Ishikawa (cell line): Measurements from ENCODE around the gene ACP1.

Source experiments
- CEBPB ChIP-seq: IDR thresholded peaks from 2 replicates; pipeline ENCODE4 v1.6.1; 2012
- CREB1 ChIP-seq: IDR thresholded peaks from 2 replicates; pipeline ENCODE4 v1.6.1; 2012; ENCODE audit warnings: low read depth
- EGR1 ChIP-seq: IDR thresholded peaks from 2 replicates; pipeline ENCODE4 v1.6.1; 2012
- EP300 ChIP-seq: IDR thresholded peaks from 2 replicates; pipeline ENCODE4 v1.6.1; 2012; ENCODE audit warnings: borderline replicate concordance
- FOXM1 ChIP-seq: IDR thresholded peaks from 2 replicates; pipeline ENCODE4 v1.6.1; 2012; ENCODE audit warnings: low read depth, borderline replicate concordance
- NFIC ChIP-seq: IDR thresholded peaks from 2 replicates; pipeline ENCODE4 v1.6.1; 2012
- RAD21 ChIP-seq: IDR thresholded peaks from 2 replicates; pipeline ENCODE4 v1.6.1; 2012; ENCODE audit warnings: low read depth
- TAF1 ChIP-seq: IDR thresholded peaks from 2 replicates; pipeline ENCODE4 v1.6.1; 2012; ENCODE audit warnings: low read depth, mild to moderate bottlenecking
- TCF12 ChIP-seq: IDR thresholded peaks from 2 replicates; pipeline ENCODE4 v1.6.1; 2012; ENCODE audit warnings: low read depth
- TEAD4 ChIP-seq: IDR thresholded peaks from 2 replicates; pipeline ENCODE4 v1.6.1; 2012
- YY1 ChIP-seq: IDR thresholded peaks from 2 replicates; pipeline ENCODE4 v1.6.1; 2012; ENCODE audit warnings: low read depth
- ZBTB7A ChIP-seq: IDR thresholded peaks from 2 replicates; pipeline ENCODE4 v1.6.1; 2012; ENCODE audit warnings: low read depth
- TF ChIP-seq, protein P1 (sequence below): IDR thresholded peaks from 2 replicates; pipeline ENCODE4 v1.6.1; 2012
- TF ChIP-seq, protein P2 (sequence below): IDR thresholded peaks from 2 replicates; pipeline ENCODE4 v1.6.1; 2012
- TF ChIP-seq, protein P3 (sequence below): IDR thresholded peaks from 2 replicates; pipeline ENCODE4 v1.6.1; 2012; ENCODE audit warnings: low read depth, mild to moderate bottlenecking

The ACP1 gene

GRCh38 chr2:244547-244946 is 20.2 kb upstream of the ACP1 start:
- TF ChIP-seq EGR1, result no peak
- TF ChIP-seq, protein P1, sequence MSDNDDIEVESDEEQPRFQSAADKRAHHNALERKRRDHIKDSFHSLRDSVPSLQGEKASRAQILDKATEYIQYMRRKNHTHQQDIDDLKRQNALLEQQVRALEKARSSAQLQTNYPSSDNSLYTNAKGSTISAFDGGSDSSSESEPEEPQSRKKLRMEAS, result no peak
- TF ChIP-seq FOXM1, result no peak
- no peak for TF ChIP-seq TCF12
- TF ChIP-seq TEAD4, result no peak
- no peak for TF ChIP-seq CREB1
- TF ChIP-seq RAD21, result no peak
- TF ChIP-seq TAF1, result no peak

DNA sequence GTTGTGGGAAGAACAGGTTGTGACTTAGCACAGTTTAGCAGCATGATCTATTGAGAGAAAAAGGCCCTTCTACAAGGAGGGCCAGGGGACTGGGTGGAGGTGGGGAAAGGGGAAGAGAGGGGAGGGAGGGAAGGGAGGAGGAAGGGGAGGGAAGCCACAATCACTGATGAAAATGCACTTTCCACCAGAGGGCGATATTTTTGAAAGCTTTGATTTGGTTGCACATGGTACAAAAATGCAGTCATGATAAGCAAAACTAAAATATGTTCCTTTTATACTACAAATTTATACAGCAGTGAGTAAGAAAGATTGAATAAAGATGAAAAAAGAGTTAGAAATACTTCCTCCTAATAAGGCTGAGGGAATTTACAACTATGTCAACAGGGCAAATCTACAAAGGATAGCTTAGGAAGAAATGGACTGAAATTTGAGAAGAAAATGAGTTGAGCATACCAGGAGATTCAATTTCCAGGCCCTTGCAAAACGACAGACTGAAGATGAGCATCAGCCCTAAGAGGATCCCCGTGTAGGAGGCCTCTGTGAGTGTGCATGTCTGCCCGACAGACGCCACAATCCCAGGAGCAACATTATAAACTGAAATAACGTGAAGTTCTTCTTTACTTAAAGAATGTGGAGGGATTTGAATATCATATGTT is 18.1 kb upstream of the ACP1 start:
- TF ChIP-seq YY1, result no peak
- TF ChIP-seq RAD21, result peak; percentile 37; the same call in 1 of the 2 replicates

GRCh38 chr2:248724-249123 is 16.0 kb upstream of the ACP1 start:
- no peak for TF ChIP-seq TAF1
- no peak for TF ChIP-seq EGR1
- TF ChIP-seq RAD21, result no peak
- TF ChIP-seq, protein P1, result no peak
- TF ChIP-seq TCF12, result no peak
- TF ChIP-seq, protein P2, sequence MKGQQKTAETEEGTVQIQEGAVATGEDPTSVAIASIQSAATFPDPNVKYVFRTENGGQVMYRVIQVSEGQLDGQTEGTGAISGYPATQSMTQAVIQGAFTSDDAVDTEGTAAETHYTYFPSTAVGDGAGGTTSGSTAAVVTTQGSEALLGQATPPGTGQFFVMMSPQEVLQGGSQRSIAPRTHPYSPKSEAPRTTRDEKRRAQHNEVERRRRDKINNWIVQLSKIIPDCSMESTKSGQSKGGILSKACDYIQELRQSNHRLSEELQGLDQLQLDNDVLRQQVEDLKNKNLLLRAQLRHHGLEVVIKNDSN, result no peak
- no peak for TF ChIP-seq TEAD4
- TF ChIP-seq CREB1, result no peak
- TF ChIP-seq CEBPB, result no peak
- no peak for TF ChIP-seq EP300
- no peak for TF ChIP-seq FOXM1

DNA sequence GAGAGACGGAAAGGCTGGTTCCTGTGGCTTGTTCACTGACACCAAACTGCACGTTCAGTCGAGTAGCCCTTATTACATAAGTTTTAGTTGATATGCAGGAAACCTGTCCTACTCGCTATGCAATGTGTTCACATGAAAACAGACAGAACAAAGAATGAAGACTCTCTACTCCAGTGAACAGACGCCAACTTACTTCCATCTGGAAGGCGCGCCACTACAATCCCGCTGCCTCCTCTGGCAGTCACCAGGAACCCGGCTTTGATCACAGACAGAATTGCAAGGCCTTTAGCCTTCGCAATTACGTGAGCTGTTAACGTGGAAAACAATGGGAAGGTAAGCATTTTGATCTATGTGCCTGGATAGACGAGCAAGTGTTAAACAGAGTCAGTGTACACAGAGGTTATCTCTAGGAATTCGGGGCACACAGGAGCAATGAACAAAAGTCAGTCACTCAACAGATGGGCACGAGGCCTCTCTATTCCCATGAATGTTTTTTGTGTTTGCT is 15.2 kb upstream of the ACP1 start:
- TF ChIP-seq TAF1, result no peak
- TF ChIP-seq RAD21, result no peak
- TF ChIP-seq CEBPB, result no peak
- no peak for TF ChIP-seq NFIC
- TF ChIP-seq YY1, result no peak
- no peak for TF ChIP-seq TCF12

DNA sequence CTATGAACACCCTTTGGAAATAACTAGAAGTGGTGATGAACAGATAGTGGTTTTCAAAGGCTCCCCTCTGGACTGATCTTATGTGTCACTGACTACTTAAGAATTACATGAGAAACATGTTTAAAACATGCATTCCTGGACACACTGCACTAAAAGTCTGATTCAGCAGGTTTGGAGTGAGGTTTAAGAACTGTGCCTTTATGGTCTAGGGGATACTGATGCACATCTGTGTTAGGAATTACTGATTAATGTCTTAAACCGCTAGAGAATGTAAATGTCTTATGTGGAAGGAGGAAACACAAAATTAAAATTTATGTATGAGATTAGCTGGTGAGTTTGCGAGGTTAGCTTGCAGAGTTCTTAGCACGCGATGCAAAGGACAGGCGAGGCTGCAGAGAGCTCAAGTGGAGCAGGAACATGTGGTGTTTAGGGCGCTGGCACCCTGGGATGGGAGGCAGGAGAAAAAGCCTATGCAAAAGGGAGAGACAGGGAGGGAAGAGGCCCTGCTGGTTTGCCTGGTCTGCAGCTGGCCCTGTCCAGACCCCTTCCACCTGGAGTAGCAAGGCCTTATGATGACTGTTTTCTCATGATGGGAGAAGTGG is 12.6 kb upstream of the ACP1 start:
- TF ChIP-seq FOXM1 (no peak), EP300 (no peak), TCF12 (no peak), TAF1 (no peak), CEBPB (no peak), EGR1 (no peak), CREB1 (no peak)
- TF ChIP-seq, protein P1, result no peak

DNA sequence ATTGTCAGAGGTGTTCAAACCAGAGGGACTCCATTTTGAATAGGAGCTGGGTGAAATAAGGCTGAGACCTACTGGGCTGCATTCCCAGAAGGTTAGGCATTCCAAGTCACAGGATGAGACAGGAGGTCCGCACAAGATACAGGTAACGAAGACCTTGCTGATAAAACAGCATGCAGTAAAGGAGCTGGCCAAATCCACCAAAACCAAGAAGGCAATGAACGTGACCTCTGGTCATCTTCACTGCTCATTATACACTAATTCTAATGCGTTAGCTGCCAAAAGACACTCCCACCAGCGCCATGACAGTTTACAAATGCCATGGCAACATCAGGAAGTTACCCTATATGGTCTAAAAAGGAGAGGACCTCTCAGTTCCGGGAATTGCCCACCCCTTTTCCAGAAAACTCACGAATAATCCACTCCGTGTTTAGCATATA is 11.5 kb upstream of the ACP1 start:
- no peak for TF ChIP-seq EP300

DNA sequence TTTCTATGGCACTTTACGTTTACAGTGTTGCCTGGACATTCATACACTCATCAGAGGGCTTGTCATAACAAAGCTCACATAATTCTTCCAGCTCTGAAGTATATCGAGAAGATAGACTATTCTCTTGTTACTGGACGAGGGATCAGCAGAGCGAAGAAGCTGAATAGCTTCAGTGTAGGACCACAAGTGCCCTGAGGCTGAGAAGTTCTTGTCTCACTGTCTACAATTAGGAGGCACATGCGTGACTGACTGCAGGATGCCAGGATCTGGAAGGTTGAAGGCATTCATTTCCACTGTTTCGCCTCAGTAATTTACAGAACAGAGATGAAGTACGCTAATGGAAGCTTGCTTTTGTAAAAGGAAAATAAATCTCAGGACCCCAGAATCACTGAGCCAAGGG is 10.5 kb upstream of the ACP1 start:
- TF ChIP-seq EGR1, result no peak
- TF ChIP-seq FOXM1, result no peak
- TF ChIP-seq TCF12, result no peak
- no peak for TF ChIP-seq YY1
- TF ChIP-seq, protein P3, sequence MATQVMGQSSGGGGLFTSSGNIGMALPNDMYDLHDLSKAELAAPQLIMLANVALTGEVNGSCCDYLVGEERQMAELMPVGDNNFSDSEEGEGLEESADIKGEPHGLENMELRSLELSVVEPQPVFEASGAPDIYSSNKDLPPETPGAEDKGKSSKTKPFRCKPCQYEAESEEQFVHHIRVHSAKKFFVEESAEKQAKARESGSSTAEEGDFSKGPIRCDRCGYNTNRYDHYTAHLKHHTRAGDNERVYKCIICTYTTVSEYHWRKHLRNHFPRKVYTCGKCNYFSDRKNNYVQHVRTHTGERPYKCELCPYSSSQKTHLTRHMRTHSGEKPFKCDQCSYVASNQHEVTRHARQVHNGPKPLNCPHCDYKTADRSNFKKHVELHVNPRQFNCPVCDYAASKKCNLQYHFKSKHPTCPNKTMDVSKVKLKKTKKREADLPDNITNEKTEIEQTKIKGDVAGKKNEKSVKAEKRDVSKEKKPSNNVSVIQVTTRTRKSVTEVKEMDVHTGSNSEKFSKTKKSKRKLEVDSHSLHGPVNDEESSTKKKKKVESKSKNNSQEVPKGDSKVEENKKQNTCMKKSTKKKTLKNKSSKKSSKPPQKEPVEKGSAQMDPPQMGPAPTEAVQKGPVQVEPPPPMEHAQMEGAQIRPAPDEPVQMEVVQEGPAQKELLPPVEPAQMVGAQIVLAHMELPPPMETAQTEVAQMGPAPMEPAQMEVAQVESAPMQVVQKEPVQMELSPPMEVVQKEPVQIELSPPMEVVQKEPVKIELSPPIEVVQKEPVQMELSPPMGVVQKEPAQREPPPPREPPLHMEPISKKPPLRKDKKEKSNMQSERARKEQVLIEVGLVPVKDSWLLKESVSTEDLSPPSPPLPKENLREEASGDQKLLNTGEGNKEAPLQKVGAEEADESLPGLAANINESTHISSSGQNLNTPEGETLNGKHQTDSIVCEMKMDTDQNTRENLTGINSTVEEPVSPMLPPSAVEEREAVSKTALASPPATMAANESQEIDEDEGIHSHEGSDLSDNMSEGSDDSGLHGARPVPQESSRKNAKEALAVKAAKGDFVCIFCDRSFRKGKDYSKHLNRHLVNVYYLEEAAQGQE, result no peak
- no peak for TF ChIP-seq TEAD4
- no peak for TF ChIP-seq RAD21
- no peak for TF ChIP-seq TAF1
- no peak for TF ChIP-seq CREB1
- TF ChIP-seq, protein P2, result no peak
- TF ChIP-seq EP300, result no peak
- no peak for TF ChIP-seq NFIC
- TF ChIP-seq, protein P1, result no peak
- no peak for TF ChIP-seq CEBPB
- no peak for TF ChIP-seq ZBTB7A
